Breast epithelium (tissue), 4 donors: ENCODE results near the gene TFCP2L1. TPM values are rescaled to one million over a fixed set of nuclear protein-coding genes. Genes with fewer than 3 reads are reported as not detected.

ENCODE experiments used
- DNase-seq, 2 donors: peaks; one replicate each; pipeline ENCODE4 v3.0.0-alpha.2; 2019; ENCODE audit warnings: low spot score in 2 of 2
- H3K27ac ChIP-seq, 2 donors: fragments of 200-600 bp; sonication (generic) in 1 of 2; one replicate each; pipeline ENCODE4 v1.5.1; 2016 to 2019; ENCODE audit warnings: mild to moderate bottlenecking in 1 of 2
- H3K27me3 ChIP-seq, 2 donors: fragments of 200-600 bp; sonication (generic) in 1 of 2; one replicate each; pipeline versions ENCODE4 v1.5.1 to v1.6.0; 2017 to 2019; ENCODE audit warnings: control low read depth in 1 of 2, mild to moderate bottlenecking in 1 of 2
- H3K36me3 ChIP-seq: fragments of 200-600 bp; one replicate; pipeline ENCODE4 v1.5.1; 2019
- H3K4me1 ChIP-seq, 2 donors: fragments of 200-600 bp; sonication (generic); one replicate each; pipeline ENCODE4 v1.5.1; 2016 to 2019; ENCODE audit warnings: control low read depth in 1 of 2
- H3K4me3 ChIP-seq, 3 donors: fragments of 200-600 bp; sonication (generic); 1 replicate in 2 of 3; 2 replicates in 1 of 3; pipeline ENCODE4 v1.5.1; 2016 to 2019; ENCODE audit warnings: mild to moderate bottlenecking in 3 of 3, moderate library complexity in 2 of 3
- H3K9me3 ChIP-seq, 2 donors: fragments of 200-600 bp; sonication (generic) in 1 of 2; one replicate each; pipeline ENCODE4 v1.5.1; 2016 to 2019; ENCODE audit warnings: control low read depth in 1 of 2
- POLR2A ChIP-seq: fragments of 450-650 bp; IDR thresholded peaks from one replicate; pipeline ENCODE4 v1.6.1; 2016; ENCODE audit warnings: antibody characterized with exemption, mild to moderate bottlenecking, moderate library complexity
- POLR2AphosphoS5 ChIP-seq, 3 donors: sonication (generic); formaldehyde crosslinking; IDR thresholded peaks; one replicate each; pipeline ENCODE4 v1.6.1; 2017; ENCODE audit warnings: antibody characterized with exemption in 3 of 3
- intact Hi-C: fragments of 100-400 bp; cut with DNase I; formaldehyde crosslinking; loops from one replicate; pipeline ENCODE4 v1.15.1; 2023; ENCODE audit warnings: low total_unique reads
- total RNA-seq, 3 donors: library from RNA; depleted of rRNA; stranded (reverse); fragments of >200 nt; gene quantifications; one replicate each; pipeline ENCODE4 v1.1.0, GENCODE V29; 2016
- TF ChIP-seq, protein P1 (sequence below), 3 donors: fragments of 450-650 bp; IDR thresholded peaks; one replicate each; pipeline ENCODE4 v1.5.1; 2016 to 2017; ENCODE audit warnings: antibody characterized with exemption in 3 of 3, mild to moderate bottlenecking in 3 of 3, moderate library complexity in 3 of 3

TFCP2L1 gene
- total RNA-seq, 3 donors from 2014 or later, result 7.5 to 90.3 (median 8.3) TPM

DNA sequence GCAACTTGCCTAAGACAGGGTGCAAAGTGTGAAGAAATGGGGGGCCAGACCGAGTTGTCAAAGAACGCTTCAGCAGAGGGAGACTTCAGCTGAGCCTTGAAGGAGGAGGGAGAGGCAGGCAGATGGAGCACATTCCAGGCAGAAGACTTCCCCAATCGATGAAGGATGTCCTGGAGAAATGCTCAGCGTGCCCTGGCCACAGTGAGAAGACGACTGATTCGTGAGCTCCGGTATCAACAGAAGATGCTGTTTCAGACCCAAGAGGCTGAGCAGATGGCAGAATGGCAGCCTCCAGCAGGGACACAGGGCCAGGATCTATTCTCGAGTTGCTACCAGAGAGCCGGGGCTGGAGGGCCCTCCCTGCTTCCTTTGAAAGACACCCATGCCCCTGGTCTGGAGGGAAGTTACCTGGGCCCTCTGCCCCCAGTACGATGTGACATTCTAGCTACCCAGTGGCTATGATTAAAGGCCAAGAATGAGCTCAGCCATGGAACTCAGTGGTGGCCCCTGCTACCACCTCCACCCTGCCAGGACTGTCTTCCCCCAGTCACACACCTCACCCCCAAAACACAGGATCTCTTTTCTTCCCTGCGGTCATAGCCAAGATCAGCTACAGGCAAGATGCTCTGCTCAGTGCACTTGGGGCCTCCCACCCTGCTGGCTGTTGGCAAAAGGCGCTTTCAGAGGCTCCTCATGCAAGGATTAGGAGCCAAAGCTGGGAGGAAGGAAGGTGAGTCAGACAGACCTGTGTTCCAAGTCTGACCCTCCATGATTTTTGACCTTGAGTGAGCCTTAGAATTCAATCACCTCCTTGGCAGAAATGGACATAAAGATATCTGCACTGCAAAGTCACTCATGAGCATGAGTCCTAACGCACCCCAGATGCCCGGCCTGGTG is 84.3 kb downstream of the TFCP2L1 start:
- no peaks in the 10 kb centered on the region for H3K27me3 ChIP-seq
- H3K27ac ChIP-seq, result no peak overlapping the region
- H3K4me3 ChIP-seq, result no peak overlapping the region
- peaks cover 0 to 3% of the 10 kb centered on the region in 2 donors for H3K4me1 ChIP-seq
- DNase-seq, result no peak
- intact Hi-C loops, result no loop called here
- no peaks in the 10 kb centered on the region for H3K36me3 ChIP-seq
- no peaks in the 10 kb centered on the region for H3K9me3 ChIP-seq
- TF ChIP-seq POLR2AphosphoS5 (IDR thresholded peaks at IDR 0.05) (no peak), POLR2A (no peak)
- TF ChIP-seq, protein P1, sequence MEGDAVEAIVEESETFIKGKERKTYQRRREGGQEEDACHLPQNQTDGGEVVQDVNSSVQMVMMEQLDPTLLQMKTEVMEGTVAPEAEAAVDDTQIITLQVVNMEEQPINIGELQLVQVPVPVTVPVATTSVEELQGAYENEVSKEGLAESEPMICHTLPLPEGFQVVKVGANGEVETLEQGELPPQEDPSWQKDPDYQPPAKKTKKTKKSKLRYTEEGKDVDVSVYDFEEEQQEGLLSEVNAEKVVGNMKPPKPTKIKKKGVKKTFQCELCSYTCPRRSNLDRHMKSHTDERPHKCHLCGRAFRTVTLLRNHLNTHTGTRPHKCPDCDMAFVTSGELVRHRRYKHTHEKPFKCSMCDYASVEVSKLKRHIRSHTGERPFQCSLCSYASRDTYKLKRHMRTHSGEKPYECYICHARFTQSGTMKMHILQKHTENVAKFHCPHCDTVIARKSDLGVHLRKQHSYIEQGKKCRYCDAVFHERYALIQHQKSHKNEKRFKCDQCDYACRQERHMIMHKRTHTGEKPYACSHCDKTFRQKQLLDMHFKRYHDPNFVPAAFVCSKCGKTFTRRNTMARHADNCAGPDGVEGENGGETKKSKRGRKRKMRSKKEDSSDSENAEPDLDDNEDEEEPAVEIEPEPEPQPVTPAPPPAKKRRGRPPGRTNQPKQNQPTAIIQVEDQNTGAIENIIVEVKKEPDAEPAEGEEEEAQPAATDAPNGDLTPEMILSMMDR (IDR thresholded peaks at IDR 0.05), result no peak

DNA sequence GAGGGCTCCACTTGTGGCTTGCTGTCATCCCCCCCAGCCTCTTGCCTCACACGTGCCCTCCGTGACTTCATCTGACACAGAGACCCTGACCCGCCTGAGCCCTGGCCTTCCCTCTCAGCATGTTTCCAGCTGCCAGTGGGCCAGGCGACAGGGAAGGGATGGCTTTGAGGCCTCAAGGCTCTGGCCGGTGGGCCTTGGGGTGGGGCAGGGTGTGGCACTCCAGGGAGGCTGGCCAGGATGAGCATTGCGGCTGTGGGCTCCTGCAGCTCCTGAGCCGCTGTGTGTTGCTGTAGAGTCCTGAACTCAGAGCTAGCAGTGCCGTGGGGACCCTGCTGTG is 85.0 kb downstream of the TFCP2L1 start:
- H3K36me3 ChIP-seq, result no peaks in the 10 kb centered on the region
- H3K9me3 ChIP-seq, result no peaks in the 10 kb centered on the region
- intact Hi-C loops, result no loop called here
- no peaks in the 10 kb centered on the region for H3K27me3 ChIP-seq
- peak overlapping the region in 1 of 2 donors; percentile 94 for H3K27ac ChIP-seq
- no peak overlapping the region for H3K4me3 ChIP-seq
- TF ChIP-seq POLR2A, result no peak
- DNase-seq, result no peak
- peaks cover 0 to 8% of the 10 kb centered on the region in 2 donors for H3K4me1 ChIP-seq

DNA sequence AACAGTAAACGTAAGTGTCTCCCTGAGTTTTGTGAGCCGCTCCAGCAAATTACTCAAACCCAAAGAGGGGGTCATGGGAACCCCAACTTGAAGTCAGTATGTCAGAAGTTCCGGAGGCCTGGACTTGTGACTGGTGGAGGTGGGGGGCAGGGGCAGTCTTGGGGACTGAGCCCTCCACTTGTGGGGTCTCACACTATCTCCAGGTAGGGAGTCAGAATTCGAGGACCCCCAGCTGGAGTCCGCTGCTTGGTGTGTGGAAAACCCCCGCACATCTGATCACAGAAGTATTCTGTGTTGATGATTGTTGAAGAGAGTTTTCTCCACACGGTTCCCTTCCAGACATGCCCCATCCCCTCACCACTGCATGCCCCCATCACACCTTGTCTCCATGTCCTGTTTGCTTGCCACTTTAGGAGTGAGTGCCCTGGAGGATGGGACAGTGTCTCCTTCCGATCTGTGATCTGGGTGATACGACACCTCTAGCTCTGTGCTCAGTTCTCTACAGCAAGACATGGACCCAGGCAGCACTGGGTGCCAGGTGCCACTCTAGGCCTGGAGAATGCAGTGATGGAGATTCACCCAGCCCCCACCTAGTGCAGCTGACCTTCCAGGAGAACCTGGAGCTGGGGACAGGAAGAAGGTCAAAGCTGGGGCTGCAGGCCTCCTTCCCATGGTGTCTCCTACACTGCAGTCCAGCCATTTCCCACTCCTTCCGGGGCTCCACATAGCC is 85.6 kb downstream of the TFCP2L1 start:
- TF ChIP-seq, protein P1 (IDR thresholded peaks at IDR 0.05), result no peak
- TF ChIP-seq POLR2AphosphoS5 (IDR thresholded peaks at IDR 0.05) (no peak), POLR2A (no peak)
- H3K9me3 ChIP-seq, result no peaks in the 10 kb centered on the region
- H3K36me3 ChIP-seq, result no peaks in the 10 kb centered on the region
- H3K4me3 ChIP-seq, result no peak overlapping the region
- intact Hi-C loops, result no loop called here
- H3K27me3 ChIP-seq, result no peaks in the 10 kb centered on the region
- no peak for DNase-seq
- H3K4me1 ChIP-seq, result peaks cover 0 to 13% of the 10 kb centered on the region in 2 donors
- peak overlapping the region in 1 of 2 donors; percentile 94 for H3K27ac ChIP-seq

DNA sequence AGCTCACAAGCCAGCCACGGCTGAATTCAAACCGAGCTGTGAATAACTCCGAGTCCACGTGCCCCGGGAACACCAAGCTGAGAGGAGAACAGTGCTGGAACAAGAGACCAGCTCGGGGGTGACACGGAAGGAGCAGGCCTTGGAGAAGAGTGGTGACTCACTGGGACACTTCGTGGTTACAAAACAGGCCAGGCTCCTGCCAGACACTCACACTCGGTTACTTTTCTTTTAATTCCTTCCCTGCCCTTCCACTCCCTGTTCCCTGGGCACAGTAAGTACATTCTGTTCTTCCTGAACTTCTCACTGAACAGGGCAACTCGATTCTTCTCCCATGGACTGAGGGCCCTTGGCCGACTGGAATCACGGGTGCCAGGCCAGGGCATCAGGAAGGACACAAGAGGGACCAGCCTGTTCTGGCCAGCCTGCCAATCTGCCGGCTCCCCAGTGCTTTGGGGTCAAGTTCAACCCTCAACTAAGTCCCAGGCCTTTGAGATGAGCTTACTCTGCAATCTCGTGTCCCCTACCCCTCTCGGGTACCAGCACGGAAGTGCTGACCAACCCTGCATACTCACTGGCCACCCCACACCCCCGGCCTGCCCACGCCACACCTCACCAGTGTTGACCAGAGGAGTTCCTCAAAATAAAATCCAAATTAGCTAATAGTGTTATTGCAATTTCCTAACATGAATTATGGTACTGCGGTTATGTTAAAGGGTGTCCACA is 87.5 kb downstream of the TFCP2L1 start:
- Histone ChIP-seq H3K4me1 (peaks cover 0 to 14% of the 10 kb centered on the region in 2 donors), H3K27ac (peak overlapping the region; percentile 94 to 97), H3K4me3 (no peak overlapping the region), H3K27me3 (no peaks in the 10 kb centered on the region), H3K9me3 (no peaks in the 10 kb centered on the region), H3K36me3 (no peaks in the 10 kb centered on the region)
- TF ChIP-seq POLR2A (no peak), POLR2AphosphoS5 (IDR thresholded peaks at IDR 0.05) (peak; percentile 25 to 68 (median 48))
- peak; percentile 69 to 97 for DNase-seq
- intact Hi-C loops, result no loop called here

DNA sequence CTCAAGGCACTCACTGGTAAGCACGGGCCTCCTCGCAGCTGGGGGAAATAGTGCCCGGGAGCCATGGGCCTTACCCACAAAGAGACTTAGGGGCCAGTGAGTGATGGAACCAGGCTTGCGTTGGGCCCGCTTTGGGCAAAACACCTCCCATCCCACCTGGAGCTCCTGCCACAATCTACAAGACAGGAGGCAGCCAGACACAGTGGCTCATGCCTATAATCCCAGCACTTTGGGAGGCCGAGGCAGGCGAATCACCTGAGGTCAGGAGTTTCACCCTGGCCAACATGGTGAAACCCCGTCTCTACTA is 88.2 kb downstream of the TFCP2L1 start:
- Histone ChIP-seq H3K27ac (peak overlapping the region; percentile 94 to 97), H3K36me3 (no peaks in the 10 kb centered on the region), H3K4me3 (no peak overlapping the region), H3K27me3 (no peaks in the 10 kb centered on the region), H3K4me1 (peaks cover 0 to 14% of the 10 kb centered on the region in 2 donors), H3K9me3 (no peaks in the 10 kb centered on the region)
- TF ChIP-seq, protein P1 (IDR thresholded peaks at IDR 0.05), result no peak
- TF ChIP-seq POLR2A (no peak), POLR2AphosphoS5 (IDR thresholded peaks at IDR 0.05) (no peak)
- intact Hi-C loops, result no loop called here
- no peak for DNase-seq
